Mesendoderm (in vitro differentiated cells): ENCODE measurements around the gene LSM14A.

Experiments
- DNase-seq: peaks from one replicate; pipeline ENCODE4 v3.0.0; 2013
- H2AK5ac ChIP-seq: 2 replicates; pipeline ENCODE4 v1.6.1; 2013; ENCODE audit warnings: low read length, inconsistent platforms
- H2BK120ac ChIP-seq: 2 replicates; pipeline ENCODE4 v1.6.1; 2013; ENCODE audit warnings: low read depth, mild to moderate bottlenecking, low read length, moderate library complexity, mixed read lengths
- H2BK15ac ChIP-seq: replicated peaks from 2 replicates; pipeline ENCODE4 v1.6.1; 2013; ENCODE audit warnings: low read depth, mild to moderate bottlenecking, moderate library complexity
- H2BK5ac ChIP-seq: 2 replicates; pipeline ENCODE4 v1.6.1; 2013; ENCODE audit warnings: low read length, inconsistent platforms
- H3K18ac ChIP-seq: 2 replicates; pipeline ENCODE4 v1.6.1; 2013; ENCODE audit warnings: mild to moderate bottlenecking, low read length, mixed read lengths
- H3K23ac ChIP-seq: one replicate; pipeline ENCODE4 v1.6.1; 2013; ENCODE audit warnings: low read length
- H3K27ac ChIP-seq: 2 replicates; pipeline ENCODE4 v1.5.1; 2013; ENCODE audit warnings: low read depth, mild to moderate bottlenecking, inconsistent platforms, low read length, moderate library complexity
- H3K27me3 ChIP-seq: 2 replicates; pipeline ENCODE4 v1.6.1; 2013; ENCODE audit warnings: low read length, control low read depth, mild to moderate bottlenecking, inconsistent platforms; ENCODE audit not compliant: insufficient read depth, poor library complexity
- H3K36me3 ChIP-seq: 2 replicates; pipeline ENCODE4 v1.6.1; 2013; ENCODE audit warnings: low read length, inconsistent platforms; ENCODE audit not compliant: control insufficient read depth, insufficient read depth
- H3K4ac ChIP-seq: one replicate; pipeline ENCODE4 v1.6.1; 2013; ENCODE audit warnings: low read depth, mild to moderate bottlenecking, low read length, moderate library complexity
- H3K4me1 ChIP-seq: 2 replicates; pipeline ENCODE4 v1.6.1; 2013; ENCODE audit warnings: low read depth, low read length, inconsistent platforms; ENCODE audit not compliant: control insufficient read depth
- H3K4me2 ChIP-seq: 2 replicates; pipeline ENCODE4 v1.6.1; 2013; ENCODE audit warnings: low read length
- H3K4me3 ChIP-seq: 2 replicates; pipeline ENCODE4 v1.5.1; 2013; ENCODE audit warnings: mild to moderate bottlenecking, low read length
- H3K56ac ChIP-seq: one replicate; pipeline ENCODE4 v1.6.1; 2013; ENCODE audit warnings: low read length
- H3K79me1 ChIP-seq: 2 replicates; pipeline ENCODE4 v1.6.1; 2013; ENCODE audit warnings: low read length, inconsistent platforms
- H3K79me2 ChIP-seq: 2 replicates; pipeline ENCODE4 v1.6.1; 2013; ENCODE audit warnings: mild to moderate bottlenecking, low read length; ENCODE audit not compliant: control insufficient read depth, insufficient read depth
- H3K9ac ChIP-seq: 2 replicates; pipeline ENCODE4 v1.6.1; 2013; ENCODE audit warnings: low read length, inconsistent platforms
- H4K5ac ChIP-seq: one replicate; pipeline ENCODE4 v1.6.1; 2013; ENCODE audit warnings: low read length
- H4K8ac ChIP-seq: one replicate; pipeline ENCODE4 v1.6.1; 2013; ENCODE audit warnings: low read depth, mild to moderate bottlenecking, control low read depth, low read length, moderate library complexity
- WGBS: extraction: QIAGEN DNeasy Blood & Tissue Kit; methylation state at CpG from one replicate; pipeline ENCODE4 v1.1.7; 2013; ENCODE audit warnings: low lambda C conversion rate, missing lambda C conversion rate; ENCODE audit not compliant: insufficient coverage; ENCODE audit errors: extremely low coverage; 5-methylcytosine and 5-hydroxymethylcytosine counted together

Gene LSM14A

GRCh38 chr19:34179066-34179465 is 6.8 kb downstream of the LSM14A start:
- Histone ChIP-seq H3K79me1 (peaks cover 5% of the 10 kb centered on the region), H3K27ac (no peak overlapping the region), H2BK120ac (no peak overlapping the region), H3K23ac (no peak overlapping the region), H3K4me2 (no peak overlapping the region), H3K56ac (no peak overlapping the region), H2BK15ac (no peak overlapping the region), H2AK5ac (no peak overlapping the region), H3K4me3 (no peak overlapping the region), H3K4me1 (peaks cover 4% of the 10 kb centered on the region), H4K8ac (no peak overlapping the region), H3K4ac (no peak overlapping the region), H3K79me2 (peaks cover 81% of the 10 kb centered on the region), H3K27me3 (no peaks in the 10 kb centered on the region), H4K5ac (no peak overlapping the region), H3K36me3 (no peaks in the 10 kb centered on the region), H3K18ac (no peak overlapping the region), H2BK5ac (no peak overlapping the region), H3K9ac (no peak overlapping the region)
- DNase-seq, result no peak
- no CpG with 5 or more reads among the region's 2 CpGs for WGBS

- Histone ChIP-seq H3K36me3 (no peaks in the 10 kb centered on the region), H3K18ac (no peak overlapping the region), H3K27ac (no peak overlapping the region), H4K5ac (no peak overlapping the region), H2AK5ac (no peak overlapping the region), H2BK15ac (no peak overlapping the region), H3K23ac (no peak overlapping the region), H3K9ac (no peak overlapping the region), H3K4me1 (peaks cover 4% of the 10 kb centered on the region), H4K8ac (no peak overlapping the region), H2BK120ac (no peak overlapping the region), H3K4ac (no peak overlapping the region), H3K79me2 (peaks cover 84% of the 10 kb centered on the region), H3K4me3 (no peak overlapping the region), H3K4me2 (no peak overlapping the region), H3K27me3 (no peaks in the 10 kb centered on the region), H3K56ac (no peak overlapping the region), H2BK5ac (no peak overlapping the region), H3K79me1 (peaks cover 8% of the 10 kb centered on the region)
- DNase-seq, result no peak
- no CpG with 5 or more reads among the region's 2 CpGs for WGBS
These were observed 8.0 kb downstream of the LSM14A start for GRCh38 chr19:34180273-34180672.

- H2BK120ac ChIP-seq, result no peak overlapping the region
- no peaks in the 10 kb centered on the region for H3K36me3 ChIP-seq
- H3K27ac ChIP-seq, result no peak overlapping the region
- no peak for DNase-seq
- H3K18ac ChIP-seq, result no peak overlapping the region
- no peak overlapping the region for H3K56ac ChIP-seq
- peaks cover 4% of the 10 kb centered on the region for H3K4me1 ChIP-seq
- H3K79me1 ChIP-seq, result peaks cover 9% of the 10 kb centered on the region
- H2BK15ac ChIP-seq, result no peak overlapping the region
- no peak overlapping the region for H3K4me2 ChIP-seq
- no peak overlapping the region for H2AK5ac ChIP-seq
- no peak overlapping the region for H3K4ac ChIP-seq
- WGBS, result no CpG with 5 or more reads among the region's 5 CpGs
- no peak overlapping the region for H3K23ac ChIP-seq
- H3K79me2 ChIP-seq, result peaks cover 85% of the 10 kb centered on the region
- no peak overlapping the region for H3K9ac ChIP-seq
- no peaks in the 10 kb centered on the region for H3K27me3 ChIP-seq
- no peak overlapping the region for H2BK5ac ChIP-seq
- H4K5ac ChIP-seq, result no peak overlapping the region
- no peak overlapping the region for H4K8ac ChIP-seq
- no peak overlapping the region for H3K4me3 ChIP-seq
These were observed 8.4 kb downstream of the LSM14A start for GRCh38 chr19:34180709-34181108.

- no peaks in the 10 kb centered on the region for H3K27me3 ChIP-seq
- H3K4me2 ChIP-seq, result no peak overlapping the region
- H2BK15ac ChIP-seq, result no peak overlapping the region
- no peak overlapping the region for H3K9ac ChIP-seq
- no peak overlapping the region for H3K4ac ChIP-seq
- H3K4me3 ChIP-seq, result no peak overlapping the region
- peaks cover 9% of the 10 kb centered on the region for H3K79me1 ChIP-seq
- H3K4me1 ChIP-seq, result peaks cover 4% of the 10 kb centered on the region
- H4K5ac ChIP-seq, result no peak overlapping the region
- H2AK5ac ChIP-seq, result no peak overlapping the region
- H2BK5ac ChIP-seq, result no peak overlapping the region
- no peak overlapping the region for H2BK120ac ChIP-seq
- H3K23ac ChIP-seq, result no peak overlapping the region
- peaks cover 85% of the 10 kb centered on the region for H3K79me2 ChIP-seq
- H4K8ac ChIP-seq, result no peak overlapping the region
- WGBS, result no CpG with 5 or more reads among the region's 5 CpGs
- H3K27ac ChIP-seq, result no peak overlapping the region
- H3K36me3 ChIP-seq, result no peaks in the 10 kb centered on the region
- no peak overlapping the region for H3K18ac ChIP-seq
- no peak overlapping the region for H3K56ac ChIP-seq
- DNase-seq, result no peak
These were observed 9.0 kb downstream of the LSM14A start for GRCh38 chr19:34181111-34181864.

GRCh38 chr19:34182125-34182524 is 9.8 kb downstream of the LSM14A start:
- Histone ChIP-seq H3K27ac (no peak overlapping the region), H2AK5ac (no peak overlapping the region), H4K8ac (no peak overlapping the region), H3K4me3 (no peak overlapping the region), H4K5ac (no peak overlapping the region), H2BK120ac (no peak overlapping the region), H3K4me2 (no peak overlapping the region), H3K4ac (no peak overlapping the region), H2BK15ac (no peak overlapping the region), H3K27me3 (no peaks in the 10 kb centered on the region), H2BK5ac (no peak overlapping the region), H3K79me1 (peaks cover 9% of the 10 kb centered on the region), H3K18ac (no peak overlapping the region), H3K9ac (no peak overlapping the region), H3K56ac (no peak overlapping the region), H3K36me3 (no peaks in the 10 kb centered on the region), H3K79me2 (peaks cover 89% of the 10 kb centered on the region), H3K4me1 (peaks cover 4% of the 10 kb centered on the region), H3K23ac (no peak overlapping the region)
- DNase-seq, result no peak
